NT2/D1 (cell line): Measurements from ENCODE around the gene IL19.

Source experiments
- YY1 ChIP-seq: IDR thresholded peaks from 2 replicates; pipeline ENCODE4 v1.6.1; 2011; ENCODE audit not compliant: insufficient read length, insufficient read depth
- ZNF274 ChIP-seq: IDR thresholded peaks from 2 replicates; pipeline ENCODE4 v1.6.1; 2011; ENCODE audit warnings: mild to moderate bottlenecking, low read depth, low read length

- TF ChIP-seq ZNF274 (no peak), YY1 (no peak)
These were observed 88.5 kb downstream of the IL19 start for GRCh38 chr1:206859082-206859521.
